ENCODE data around the gene PCDHGA12. TPM values are rescaled to one million over a fixed set of nuclear protein-coding genes. Genes with fewer than 3 reads are reported as not detected.
"Not testable (repeated sequence)": the region's sequence is repeated elsewhere in the genome, so short reads cannot be mapped to it uniquely, and the experiment has no call there.

Gene PCDHGA12
- total and polyA plus RNA-seq, 5 donors from 2014 or later = not detected

DNA sequence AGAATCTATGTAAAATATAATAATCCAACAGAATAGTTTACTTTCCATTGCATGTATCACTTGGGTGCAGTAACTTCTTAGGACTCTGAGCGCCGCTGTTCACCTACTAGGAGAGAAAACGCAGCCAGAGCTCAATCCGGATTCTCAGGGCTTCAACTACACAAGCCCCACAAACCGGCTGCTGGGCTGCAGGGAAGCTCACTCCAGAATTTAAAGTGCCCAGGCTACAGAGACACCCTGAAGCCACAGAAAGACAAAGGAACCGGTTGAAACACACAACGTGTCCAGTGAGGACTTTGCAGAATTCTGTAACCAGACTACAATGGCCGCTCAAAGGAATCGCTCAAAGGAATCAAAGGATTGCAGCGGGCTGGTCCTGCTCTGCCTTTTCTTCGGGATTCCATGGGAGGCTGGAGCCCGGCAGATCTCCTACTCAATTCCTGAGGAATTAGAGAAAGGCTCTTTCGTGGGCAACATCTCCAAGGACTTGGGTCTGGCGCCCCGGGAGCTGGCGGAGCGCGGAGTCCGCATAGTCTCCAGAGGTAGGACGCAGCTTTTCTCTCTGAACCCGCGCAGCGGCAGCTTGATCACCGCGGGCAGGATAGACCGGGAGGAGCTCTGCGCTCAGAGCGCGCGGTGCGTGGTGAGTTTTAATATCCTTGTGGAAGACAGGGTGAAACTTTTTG, 17.3 kb upstream of the PCDHGA12 start, which contains the start of gene PCDHGA10:
TSS of gene PCDHGA10 (plus strand) at position 134 of the 686 bp plus-strand sequence. CDS start at position 323, 189 bp downstream.
- Histone ChIP-seq H3K27me3 (ENCODE audit: control insufficient read depth, insufficient read depth, low read length) (peaks cover 52% of the 10 kb centered on the region), H3K4me1 (ENCODE audit: control insufficient read depth, insufficient read depth, low read length, poor library complexity, severe bottlenecking) (peaks cover 18% of the 10 kb centered on the region), H3K27ac (ENCODE audit: insufficient read depth, low read length, poor library complexity, severe bottlenecking) (no peak within 1 kb of the TSS), H3K4me3 (ENCODE audit: low read depth, low read length) (peak within 1 kb of the TSS; percentile 75), H3K36me3 (ENCODE audit: control insufficient read depth, insufficient read depth, low read length) (no peaks in the 10 kb centered on the region), H3K9me3 (ENCODE audit: control insufficient read depth in 2 of 2, low read length in 2 of 2) (peaks cover 12 to 36% of the 10 kb centered on the region in 2 experiments)
- peak within 1 kb of the TSS; percentile 85 to 93 (median 87) for H3K4me3 Mint-ChIP-seq
- H3K27ac Mint-ChIP-seq = peak within 1 kb of the TSS in 1 of 3 donors; percentile 86
- peaks cover 79% of the 10 kb centered on the region for H3K27me3 Mint-ChIP-seq
- peak in 2 of 3 donors; percentile 43 to 69 for DNase-seq
- H3K4me1 Mint-ChIP-seq = peaks cover 0 to 24% (median 17%) of the 10 kb centered on the region in 4 donors
- H3K9me3 Mint-ChIP-seq = peaks cover 0 to 39% (median 15%) of the 10 kb centered on the region in 7 donors
- H3K36me3 Mint-ChIP-seq = peaks cover 15% of the 10 kb centered on the region
- ATAC-seq (ENCODE audit: low read depth in 2 of 2) = peak; percentile 64 to 68

- H3K27ac Mint-ChIP-seq = peak overlapping the region in 1 of 3 donors; percentile 80
- peaks cover 57% of the 10 kb centered on the region for H3K27me3 ChIP-seq (ENCODE audit: control insufficient read depth, insufficient read depth, low read length)
Measured at GRCh38 chr5:141413540-141414069, 16.7 kb upstream of the PCDHGA12 start.

GRCh38 chr5:141414548-141415274, 15.6 kb upstream of the PCDHGA12 start:
- H3K27ac Mint-ChIP-seq; H3K36me3 ChIP-seq (ENCODE audit: control insufficient read depth, insufficient read depth, low read length); ATAC-seq (ENCODE audit: low read depth in 2 of 2); DNase-seq; H3K4me3 ChIP-seq (ENCODE audit: low read depth, low read length); H3K27ac ChIP-seq (ENCODE audit: insufficient read depth, low read length, poor library complexity, severe bottlenecking): not testable (repeated sequence)
- peaks cover 73% of the 10 kb centered on the region for H3K27me3 Mint-ChIP-seq
- Histone ChIP-seq H3K9me3 (ENCODE audit: control insufficient read depth in 2 of 2, low read length in 2 of 2) (peaks cover 14 to 36% of the 10 kb centered on the region in 2 experiments), H3K4me1 (ENCODE audit: control insufficient read depth, insufficient read depth, low read length, poor library complexity, severe bottlenecking) (peaks cover 18% of the 10 kb centered on the region), H3K27me3 (ENCODE audit: control insufficient read depth, insufficient read depth, low read length) (peaks cover 56% of the 10 kb centered on the region)
- peaks cover 0 to 37% (median 17%) of the 10 kb centered on the region in 7 donors for H3K9me3 Mint-ChIP-seq
- peaks cover 18% of the 10 kb centered on the region for H3K36me3 Mint-ChIP-seq
- H3K4me3 Mint-ChIP-seq = peak overlapping the region; percentile 51 to 87 (median 62)
- peaks cover 0 to 26% (median 16%) of the 10 kb centered on the region in 4 donors for H3K4me1 Mint-ChIP-seq

More at GRCh38 chr5:141413540-141414069, 16.7 kb upstream of the PCDHGA12 start:
- DNase-seq (no peak), ATAC-seq (ENCODE audit: low read depth in 2 of 2) (no peak)
- peaks cover 0 to 26% (median 17%) of the 10 kb centered on the region in 4 donors for H3K4me1 Mint-ChIP-seq
- peaks cover 0 to 40% (median 20%) of the 10 kb centered on the region in 7 donors for H3K9me3 Mint-ChIP-seq
- Histone ChIP-seq H3K27ac (ENCODE audit: insufficient read depth, low read length, poor library complexity, severe bottlenecking) (no peak overlapping the region), H3K36me3 (ENCODE audit: control insufficient read depth, insufficient read depth, low read length) (no peaks in the 10 kb centered on the region), H3K9me3 (ENCODE audit: control insufficient read depth in 2 of 2, low read length in 2 of 2) (peaks cover 16 to 36% of the 10 kb centered on the region in 2 experiments), H3K4me3 (ENCODE audit: low read depth, low read length) (peak overlapping the region; percentile 75), H3K4me1 (ENCODE audit: control insufficient read depth, insufficient read depth, low read length, poor library complexity, severe bottlenecking) (peaks cover 18% of the 10 kb centered on the region)
- peaks cover 76% of the 10 kb centered on the region for H3K27me3 Mint-ChIP-seq
- peak overlapping the region; percentile 85 to 93 (median 87) for H3K4me3 Mint-ChIP-seq
- peaks cover 19% of the 10 kb centered on the region for H3K36me3 Mint-ChIP-seq

DNA sequence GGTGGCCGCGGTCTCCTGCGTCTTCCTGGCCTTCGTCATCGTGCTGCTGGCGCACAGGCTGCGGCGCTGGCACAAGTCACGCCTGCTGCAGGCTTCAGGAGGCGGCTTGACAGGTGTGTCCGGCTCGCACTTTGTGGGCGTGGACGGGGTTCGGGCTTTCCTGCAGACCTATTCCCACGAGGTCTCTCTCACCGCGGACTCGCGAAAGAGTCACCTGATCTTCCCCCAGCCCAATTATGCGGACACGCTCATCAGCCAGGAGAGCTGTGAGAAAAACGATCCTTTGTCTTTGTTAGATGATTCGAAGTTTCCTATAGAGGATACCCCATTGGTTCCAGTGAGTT, 15.1 kb upstream of the PCDHGA12 start:
- H3K9me3 ChIP-seq (ENCODE audit: control insufficient read depth in 2 of 2, low read length in 2 of 2) = peaks cover 18 to 41% of the 10 kb centered on the region in 2 experiments
- H3K27ac ChIP-seq (ENCODE audit: insufficient read depth, low read length, poor library complexity, severe bottlenecking); H3K36me3 ChIP-seq (ENCODE audit: control insufficient read depth, insufficient read depth, low read length); H3K4me3 ChIP-seq (ENCODE audit: low read depth, low read length); DNase-seq; ATAC-seq (ENCODE audit: low read depth in 2 of 2); H3K27ac Mint-ChIP-seq: not testable (repeated sequence)
- Mint-ChIP-seq H3K9me3 (peaks cover 0 to 39% (median 18%) of the 10 kb centered on the region in 7 donors), H3K27me3 (peaks cover 73% of the 10 kb centered on the region), H3K4me3 (peak overlapping the region in 2 of 4 donors; percentile 4 to 42), H3K4me1 (peaks cover 0 to 26% (median 16%) of the 10 kb centered on the region in 4 donors), H3K36me3 (peaks cover 20% of the 10 kb centered on the region)
- H3K4me1 ChIP-seq (ENCODE audit: control insufficient read depth, insufficient read depth, low read length, poor library complexity, severe bottlenecking) = peaks cover 18% of the 10 kb centered on the region
- H3K27me3 ChIP-seq (ENCODE audit: control insufficient read depth, insufficient read depth, low read length) = peaks cover 58% of the 10 kb centered on the region

DNA sequence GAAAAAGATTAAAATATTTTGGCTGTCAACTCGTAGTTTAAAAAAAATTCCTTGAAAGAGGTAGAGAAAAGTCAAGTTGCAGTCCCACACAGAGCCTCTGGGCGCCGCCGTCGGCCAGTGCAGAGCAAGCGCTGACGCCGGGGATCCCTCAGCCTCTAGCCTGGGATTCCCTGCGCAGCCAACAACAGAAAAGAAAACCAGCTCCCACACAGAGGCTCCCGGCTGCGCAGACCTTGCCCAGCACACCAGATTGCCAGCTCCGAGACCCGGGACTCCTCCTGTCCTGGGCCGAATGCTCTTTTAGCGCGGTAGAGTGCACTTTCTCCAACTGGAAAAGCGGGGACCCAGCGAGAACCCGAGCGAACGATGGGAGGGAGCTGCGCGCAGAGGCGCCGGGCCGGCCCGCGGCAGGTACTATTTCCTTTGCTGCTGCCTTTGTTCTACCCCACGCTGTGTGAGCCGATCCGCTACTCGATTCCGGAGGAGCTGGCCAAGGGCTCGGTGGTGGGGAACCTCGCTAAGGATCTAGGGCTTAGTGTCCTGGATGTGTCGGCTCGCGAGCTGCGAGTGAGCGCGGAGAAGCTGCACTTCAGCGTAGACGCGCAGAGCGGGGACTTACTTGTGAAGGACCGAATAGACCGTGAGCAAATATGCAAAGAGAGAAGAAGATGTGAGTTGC, 12.7 kb upstream of the PCDHGA12 start, which contains the start of gene PCDHGB7:
TSS of gene PCDHGB7 (plus strand) at position 184 of the 679 bp plus-strand sequence. CDS start at position 367, 183 bp downstream.
- Mint-ChIP-seq H3K4me1 (peaks cover 0 to 38% (median 19%) of the 10 kb centered on the region in 4 donors), H3K27ac (peak within 1 kb of the TSS in 1 of 3 donors; percentile 83), H3K36me3 (peaks cover 18% of the 10 kb centered on the region), H3K27me3 (peaks cover 80% of the 10 kb centered on the region), H3K9me3 (peaks cover 0 to 53% (median 21%) of the 10 kb centered on the region in 7 donors), H3K4me3 (peak within 1 kb of the TSS; percentile 39 to 66 (median 50))
- H3K4me3 ChIP-seq (ENCODE audit: low read depth, low read length); H3K27ac ChIP-seq (ENCODE audit: insufficient read depth, low read length, poor library complexity, severe bottlenecking); H3K36me3 ChIP-seq (ENCODE audit: control insufficient read depth, insufficient read depth, low read length): not testable (repeated sequence)
- ATAC-seq (ENCODE audit: low read depth in 2 of 2) (peak; percentile 38 to 51), DNase-seq (peak in 1 of 3 donors; percentile 51)
- Histone ChIP-seq H3K4me1 (ENCODE audit: control insufficient read depth, insufficient read depth, low read length, poor library complexity, severe bottlenecking) (peaks cover 21% of the 10 kb centered on the region), H3K9me3 (ENCODE audit: control insufficient read depth in 2 of 2, low read length in 2 of 2) (peaks cover 30 to 65% of the 10 kb centered on the region in 2 experiments), H3K27me3 (ENCODE audit: control insufficient read depth, insufficient read depth, low read length) (peaks cover 65% of the 10 kb centered on the region)

GRCh38 chr5:141419074-141419880, 11.0 kb upstream of the PCDHGA12 start:
- Histone ChIP-seq H3K9me3 (ENCODE audit: control insufficient read depth in 2 of 2, low read length in 2 of 2) (peaks cover 26 to 66% of the 10 kb centered on the region in 2 experiments), H3K36me3 (ENCODE audit: control insufficient read depth, insufficient read depth, low read length) (no peaks in the 10 kb centered on the region), H3K27me3 (ENCODE audit: control insufficient read depth, insufficient read depth, low read length) (peaks cover 58% of the 10 kb centered on the region), H3K4me1 (ENCODE audit: control insufficient read depth, insufficient read depth, low read length, poor library complexity, severe bottlenecking) (peaks cover 9% of the 10 kb centered on the region), H3K4me3 (ENCODE audit: low read depth, low read length) (no peak overlapping the region), H3K27ac (ENCODE audit: insufficient read depth, low read length, poor library complexity, severe bottlenecking) (no peak overlapping the region)
- peaks cover 17% of the 10 kb centered on the region for H3K36me3 Mint-ChIP-seq
- ATAC-seq (ENCODE audit: low read depth in 2 of 2) = no peak
- peak overlapping the region in 1 of 4 donors; percentile 54 for H3K4me3 Mint-ChIP-seq
- peaks cover 0 to 22% (median 7%) of the 10 kb centered on the region in 4 donors for H3K4me1 Mint-ChIP-seq
- peaks cover 0 to 49% (median 20%) of the 10 kb centered on the region in 7 donors for H3K9me3 Mint-ChIP-seq
- no peak for DNase-seq
- H3K27ac Mint-ChIP-seq = no peak overlapping the region
- peaks cover 70% of the 10 kb centered on the region for H3K27me3 Mint-ChIP-seq

Measured in CD4-positive, CD25-positive, alpha-beta regulatory T cell (primary cell).